ENCODE data around the gene CKMT2.

DNA sequence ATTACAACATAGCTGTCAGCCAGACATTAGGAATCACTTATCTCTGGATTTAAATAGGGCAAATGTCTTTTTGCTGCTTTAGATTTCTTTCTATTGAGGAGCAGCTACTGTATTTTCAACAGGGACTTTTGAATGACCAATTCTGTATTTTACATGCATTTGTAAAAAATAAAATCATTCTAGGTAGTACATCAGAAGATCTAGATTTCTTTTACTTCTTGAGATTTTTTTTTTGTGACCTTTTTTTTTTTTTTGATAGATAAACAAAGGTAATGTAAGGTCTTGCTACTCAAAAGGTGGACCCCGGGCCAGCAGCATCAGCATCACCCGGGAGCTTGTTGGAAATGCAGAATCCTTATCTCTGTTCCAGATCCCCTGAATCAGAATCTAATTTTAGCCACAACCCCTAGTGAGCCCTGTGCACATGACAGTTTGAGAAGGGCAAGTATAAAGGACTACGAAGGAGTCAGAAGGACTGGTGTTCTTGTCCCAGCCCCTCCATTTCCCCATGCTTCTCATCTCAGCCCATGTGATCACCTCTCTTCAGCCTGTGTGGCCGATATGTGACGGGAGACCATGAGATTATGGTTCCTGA, 37.7 kb upstream of the CKMT2 start:
- TF ChIP-seq, protein P1, sequence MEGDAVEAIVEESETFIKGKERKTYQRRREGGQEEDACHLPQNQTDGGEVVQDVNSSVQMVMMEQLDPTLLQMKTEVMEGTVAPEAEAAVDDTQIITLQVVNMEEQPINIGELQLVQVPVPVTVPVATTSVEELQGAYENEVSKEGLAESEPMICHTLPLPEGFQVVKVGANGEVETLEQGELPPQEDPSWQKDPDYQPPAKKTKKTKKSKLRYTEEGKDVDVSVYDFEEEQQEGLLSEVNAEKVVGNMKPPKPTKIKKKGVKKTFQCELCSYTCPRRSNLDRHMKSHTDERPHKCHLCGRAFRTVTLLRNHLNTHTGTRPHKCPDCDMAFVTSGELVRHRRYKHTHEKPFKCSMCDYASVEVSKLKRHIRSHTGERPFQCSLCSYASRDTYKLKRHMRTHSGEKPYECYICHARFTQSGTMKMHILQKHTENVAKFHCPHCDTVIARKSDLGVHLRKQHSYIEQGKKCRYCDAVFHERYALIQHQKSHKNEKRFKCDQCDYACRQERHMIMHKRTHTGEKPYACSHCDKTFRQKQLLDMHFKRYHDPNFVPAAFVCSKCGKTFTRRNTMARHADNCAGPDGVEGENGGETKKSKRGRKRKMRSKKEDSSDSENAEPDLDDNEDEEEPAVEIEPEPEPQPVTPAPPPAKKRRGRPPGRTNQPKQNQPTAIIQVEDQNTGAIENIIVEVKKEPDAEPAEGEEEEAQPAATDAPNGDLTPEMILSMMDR (IDR thresholded peaks at IDR 0.05), result no peak
- no peak for TF ChIP-seq POLR2A (IDR thresholded peaks at IDR 0.05)
